ENCODE data around the gene SREBF2. TPM values are rescaled to one million over a fixed set of nuclear protein-coding genes. Genes with fewer than 3 reads are reported as not detected.

Gene SREBF2
- total and polyA plus RNA-seq, 2 experiments from 2014 or later, result 113 to 114 TPM

DNA sequence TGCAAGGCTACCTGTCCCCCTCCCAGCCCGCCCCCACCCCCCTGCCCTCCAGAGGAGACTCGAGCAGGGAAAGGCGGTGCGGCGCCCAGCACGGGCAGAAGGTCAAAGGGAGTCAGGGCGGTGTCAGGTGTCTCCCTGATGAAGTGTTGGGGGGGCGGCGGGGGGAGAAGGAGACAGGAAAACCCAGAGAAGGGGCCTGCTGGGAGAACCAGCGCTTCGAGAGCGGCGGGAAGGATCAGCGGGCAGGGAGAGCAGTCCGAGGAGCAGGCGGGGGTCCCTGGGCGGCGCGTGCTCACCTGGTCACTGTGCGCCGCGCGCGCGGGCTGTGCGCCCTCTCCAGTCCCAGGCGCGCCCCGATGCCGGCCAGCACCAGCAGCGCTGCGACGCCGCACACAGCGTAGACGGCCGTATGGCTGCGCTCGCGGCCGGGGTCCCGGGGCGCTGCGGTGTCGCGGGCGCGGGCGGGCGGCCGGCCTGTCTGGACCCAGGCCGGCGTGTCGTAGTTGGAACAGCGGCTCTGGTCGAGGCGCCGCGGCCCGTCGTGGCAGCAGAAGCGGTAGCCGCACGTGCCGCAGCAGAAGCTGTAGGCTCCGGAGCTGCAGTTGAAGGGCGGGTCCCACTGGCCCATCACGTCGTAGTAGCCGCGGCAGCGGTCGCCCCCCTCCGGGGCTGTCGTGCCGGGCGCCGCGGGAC lies 81.1 kb downstream of the SREBF2 start:
- H3K27me3 ChIP-seq, result peaks cover 85% of the 10 kb centered on the region
- DNase-seq (ENCODE audit: low spot score), result no peak

DNA sequence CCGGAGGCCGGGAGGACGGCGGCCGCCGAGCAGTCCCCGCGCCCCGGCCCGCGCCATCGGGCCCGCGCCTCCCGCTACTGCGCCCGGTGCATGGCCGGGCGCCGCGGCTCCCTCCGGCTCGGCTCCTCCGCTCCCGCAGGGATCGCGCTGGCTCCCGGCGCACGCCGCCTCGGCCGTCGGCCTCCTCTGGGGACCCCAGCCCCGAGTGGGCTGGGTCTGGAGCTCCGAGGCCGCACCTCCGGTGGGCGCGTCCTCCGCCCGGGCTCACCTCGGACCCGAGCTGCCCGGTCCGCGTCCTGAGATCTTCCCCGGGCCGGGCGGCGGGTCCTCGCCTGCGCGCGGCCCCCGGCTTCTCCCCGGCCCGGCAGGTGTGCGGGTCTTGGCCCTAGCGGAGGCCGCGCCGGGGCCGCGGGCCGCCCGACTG lies 81.7 kb downstream of the SREBF2 start:
- WGBS (ENCODE audit: low lambda C conversion rate, missing lambda C conversion rate), result 2% methylated on average over 52 of the region's 67 CpGs
- Histone ChIP-seq H3K27me3 (peaks cover 86% of the 10 kb centered on the region), H3K9me3 (ENCODE audit: low read depth) (no peaks in the 10 kb centered on the region), H3K27ac (no peak overlapping the region), H3K9me2 (replicated peaks; ENCODE audit: insufficient read depth) (no peaks in the 10 kb centered on the region), H2AFZ (peak overlapping the region; percentile 56), H3K4me1 (ENCODE audit: insufficient read depth) (peaks cover 16% of the 10 kb centered on the region), H3K79me2 (no peaks in the 10 kb centered on the region), H3K4me2 (peak overlapping the region; percentile 93), H4K20me1 (ENCODE audit: insufficient read depth, poor library complexity, severe bottlenecking) (peaks cover 4% of the 10 kb centered on the region), H3K4me3 (peak overlapping the region; percentile 33), H3K36me3 (replicated peaks; ENCODE audit: insufficient read depth, low read depth) (no peaks in the 10 kb centered on the region)
- DNase-seq (ENCODE audit: low spot score), result no peak
- TF ChIP-seq EZH2phosphoT487 (IDR thresholded peaks at IDR 0.05; ENCODE audit: low read depth, severe bottlenecking, unreplicated experiment) (no peak), EZH2 (IDR thresholded peaks at IDR 0.05; ENCODE audit: borderline replicate concordance) (no peak)
- TF ChIP-seq, protein P1, sequence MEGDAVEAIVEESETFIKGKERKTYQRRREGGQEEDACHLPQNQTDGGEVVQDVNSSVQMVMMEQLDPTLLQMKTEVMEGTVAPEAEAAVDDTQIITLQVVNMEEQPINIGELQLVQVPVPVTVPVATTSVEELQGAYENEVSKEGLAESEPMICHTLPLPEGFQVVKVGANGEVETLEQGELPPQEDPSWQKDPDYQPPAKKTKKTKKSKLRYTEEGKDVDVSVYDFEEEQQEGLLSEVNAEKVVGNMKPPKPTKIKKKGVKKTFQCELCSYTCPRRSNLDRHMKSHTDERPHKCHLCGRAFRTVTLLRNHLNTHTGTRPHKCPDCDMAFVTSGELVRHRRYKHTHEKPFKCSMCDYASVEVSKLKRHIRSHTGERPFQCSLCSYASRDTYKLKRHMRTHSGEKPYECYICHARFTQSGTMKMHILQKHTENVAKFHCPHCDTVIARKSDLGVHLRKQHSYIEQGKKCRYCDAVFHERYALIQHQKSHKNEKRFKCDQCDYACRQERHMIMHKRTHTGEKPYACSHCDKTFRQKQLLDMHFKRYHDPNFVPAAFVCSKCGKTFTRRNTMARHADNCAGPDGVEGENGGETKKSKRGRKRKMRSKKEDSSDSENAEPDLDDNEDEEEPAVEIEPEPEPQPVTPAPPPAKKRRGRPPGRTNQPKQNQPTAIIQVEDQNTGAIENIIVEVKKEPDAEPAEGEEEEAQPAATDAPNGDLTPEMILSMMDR (IDR thresholded peaks at IDR 0.05; ENCODE audit: poor library complexity), result no peak

More for the DNA sequence above, 81.1 kb downstream of the SREBF2 start:
- Histone ChIP-seq H3K4me3 (no peak overlapping the region), H3K36me3 (replicated peaks; ENCODE audit: insufficient read depth, low read depth) (no peaks in the 10 kb centered on the region), H3K27ac (no peak overlapping the region), H2AFZ (no peak overlapping the region), H4K20me1 (ENCODE audit: insufficient read depth, poor library complexity, severe bottlenecking) (peaks cover 9% of the 10 kb centered on the region), H3K4me1 (ENCODE audit: insufficient read depth) (peaks cover 16% of the 10 kb centered on the region), H3K9me2 (replicated peaks; ENCODE audit: insufficient read depth) (no peaks in the 10 kb centered on the region), H3K9me3 (ENCODE audit: low read depth) (no peaks in the 10 kb centered on the region), H3K79me2 (no peaks in the 10 kb centered on the region), H3K4me2 (peak overlapping the region; percentile 65)
- WGBS (ENCODE audit: low lambda C conversion rate, missing lambda C conversion rate), result 2% methylated on average over 59 of the region's 79 CpGs
- TF ChIP-seq EZH2phosphoT487 (IDR thresholded peaks at IDR 0.05; ENCODE audit: low read depth, severe bottlenecking, unreplicated experiment), result peak; percentile 90
- TF ChIP-seq, protein P1 (IDR thresholded peaks at IDR 0.05; ENCODE audit: poor library complexity), result no peak
- peak; percentile 60 for TF ChIP-seq EZH2 (IDR thresholded peaks at IDR 0.05; ENCODE audit: borderline replicate concordance)

DNA sequence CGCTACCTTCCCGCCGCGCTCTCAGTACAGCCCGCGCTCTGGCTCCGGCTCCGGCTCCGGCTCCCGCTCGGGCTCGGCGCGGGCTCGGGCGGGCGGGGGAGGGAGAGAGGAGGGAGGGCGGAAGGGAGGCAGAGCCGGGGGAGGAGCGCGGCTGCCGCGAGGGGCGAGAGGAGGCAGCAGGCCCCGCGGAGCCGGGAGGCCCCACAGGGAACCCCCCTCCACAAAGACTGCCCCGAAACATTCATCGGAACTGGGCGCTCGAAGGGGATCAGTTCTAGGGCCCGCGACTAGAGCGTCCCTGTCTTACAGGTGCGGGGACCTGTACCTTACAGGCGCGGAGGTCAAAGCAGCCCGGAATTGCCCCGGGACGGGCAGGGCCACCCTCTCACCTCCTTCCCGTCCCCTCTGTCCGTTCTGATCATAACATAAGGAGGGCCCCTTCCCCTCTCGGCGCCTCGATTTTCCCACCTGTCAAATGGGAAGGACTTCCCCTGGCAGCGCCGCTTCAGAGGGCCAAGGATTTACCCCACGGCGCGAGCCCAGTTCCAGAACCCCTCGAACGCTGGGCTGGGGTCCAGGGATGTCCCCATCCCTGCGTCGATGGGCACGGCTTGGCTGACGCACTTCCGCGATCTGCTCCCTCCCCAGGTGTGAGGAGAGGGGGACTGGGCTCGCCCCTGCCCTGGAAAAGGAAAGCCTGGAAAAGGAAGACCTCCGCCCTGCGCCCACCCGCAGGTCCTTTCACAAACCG lies 82.3 kb downstream of the SREBF2 start, which contains the start of gene SHISA8:
Gene SHISA8, minus strand, starts transcription at position 40 of the 751 bp plus-strand sequence. CDS start 407 bp downstream, outside the sequence.
- H3K4me2 ChIP-seq, result peak within 1 kb of the TSS; percentile 93
- DNase-seq (ENCODE audit: low spot score), result peak; percentile 80
- H3K36me3 ChIP-seq (replicated peaks; ENCODE audit: insufficient read depth, low read depth), result no peaks in the 10 kb centered on the region
- H3K4me3 ChIP-seq, result peak within 1 kb of the TSS; percentile 33
- no peak within 1 kb of the TSS for H3K27ac ChIP-seq
- H2AFZ ChIP-seq, result peak within 1 kb of the TSS; percentile 56
- H3K9me3 ChIP-seq (ENCODE audit: low read depth), result no peaks in the 10 kb centered on the region
- no peaks in the 10 kb centered on the region for H3K9me2 ChIP-seq (replicated peaks; ENCODE audit: insufficient read depth)
- H4K20me1 ChIP-seq (ENCODE audit: insufficient read depth, poor library complexity, severe bottlenecking), result peaks cover 3% of the 10 kb centered on the region
- no peaks in the 10 kb centered on the region for H3K79me2 ChIP-seq
- 10% methylated on average over 34 of the region's 63 CpGs for WGBS (ENCODE audit: low lambda C conversion rate, missing lambda C conversion rate)
- peaks cover 86% of the 10 kb centered on the region for H3K27me3 ChIP-seq
- H3K4me1 ChIP-seq (ENCODE audit: insufficient read depth), result peaks cover 13% of the 10 kb centered on the region
- TF ChIP-seq, protein P1 (IDR thresholded peaks at IDR 0.05; ENCODE audit: poor library complexity), result no peak
- peak; percentile 70 for TF ChIP-seq EZH2 (IDR thresholded peaks at IDR 0.05; ENCODE audit: borderline replicate concordance)
